DMS 273 treated with DMSO at 0.1 percent for 48 hours (cell line): ENCODE data around the gene SHFL.
A peak's percentile ranks its signal among the peaks of the same experiment; 100 is the strongest.

ENCODE experiments used
- DNase-seq: peaks from one replicate; lab custom pipeline; 2025; lab: John Stamatoyannopoulos, UW

SHFL gene

DNA sequence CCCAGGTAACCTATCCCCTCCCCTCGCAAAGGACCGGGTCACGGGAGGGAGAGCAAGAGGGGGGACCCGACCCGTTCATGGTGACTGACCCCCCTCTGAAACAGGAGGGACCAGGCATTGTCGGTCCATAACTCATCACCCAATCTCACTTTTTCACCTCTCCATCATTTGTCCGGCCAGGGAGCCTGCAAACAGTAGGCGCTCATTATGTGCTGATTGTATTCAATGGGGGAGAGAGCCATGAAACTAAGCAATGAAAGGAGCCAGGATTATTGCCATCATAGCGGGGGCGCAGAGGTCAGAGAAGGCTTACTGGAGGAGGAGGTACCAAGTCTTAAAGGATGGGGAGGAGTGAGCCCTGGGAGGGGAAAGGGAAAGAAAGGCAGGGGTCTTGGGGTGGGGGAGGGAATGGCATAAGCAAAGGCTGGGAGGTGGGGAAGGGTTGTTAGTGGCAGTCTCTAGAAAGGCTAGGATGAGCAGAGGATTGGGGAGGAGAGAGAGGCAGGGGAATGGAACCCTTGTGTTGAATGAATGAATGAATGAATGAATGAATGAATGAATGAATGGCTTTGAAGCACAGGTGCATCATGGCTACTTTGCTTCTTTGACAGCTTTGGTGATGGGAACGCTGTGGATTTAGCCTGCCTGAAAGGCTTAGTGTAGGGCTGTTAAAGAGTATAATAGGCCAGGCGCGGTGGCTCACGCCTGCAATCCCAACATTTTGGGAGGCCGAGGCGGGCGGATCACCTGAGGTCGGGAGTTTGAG, 1.4 kb downstream of the SHFL start:
- no peak for DNase-seq

DNA sequence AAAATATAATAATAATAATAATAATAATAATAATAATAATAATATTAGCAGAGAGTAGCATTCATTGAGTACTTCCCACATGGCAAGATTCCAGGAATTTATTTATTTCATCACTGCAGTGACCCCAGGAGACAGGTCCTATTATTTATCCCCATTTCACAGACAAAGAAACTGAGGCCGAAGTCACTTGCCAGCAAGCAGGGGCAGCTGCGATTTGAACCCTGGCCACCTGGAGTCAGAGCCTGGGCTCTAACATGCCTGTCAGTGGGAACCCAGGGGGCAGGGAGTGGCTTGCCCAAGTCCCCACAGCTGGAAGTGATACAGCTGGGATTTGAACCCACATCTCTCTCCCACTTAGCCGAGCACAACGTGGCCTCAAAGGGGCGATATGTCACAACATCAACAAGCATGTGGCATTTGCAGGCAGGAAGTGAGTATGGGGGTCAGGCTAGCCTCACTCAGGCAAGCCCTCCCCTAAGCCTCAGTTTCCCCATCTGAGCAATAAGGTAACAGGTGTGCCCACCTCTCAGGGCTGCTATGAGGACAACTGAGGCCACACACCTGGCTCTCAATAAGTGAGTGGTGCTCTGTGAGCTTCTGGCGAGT, 2.9 kb downstream of the SHFL start:
- DNase-seq, result no peak

DNA sequence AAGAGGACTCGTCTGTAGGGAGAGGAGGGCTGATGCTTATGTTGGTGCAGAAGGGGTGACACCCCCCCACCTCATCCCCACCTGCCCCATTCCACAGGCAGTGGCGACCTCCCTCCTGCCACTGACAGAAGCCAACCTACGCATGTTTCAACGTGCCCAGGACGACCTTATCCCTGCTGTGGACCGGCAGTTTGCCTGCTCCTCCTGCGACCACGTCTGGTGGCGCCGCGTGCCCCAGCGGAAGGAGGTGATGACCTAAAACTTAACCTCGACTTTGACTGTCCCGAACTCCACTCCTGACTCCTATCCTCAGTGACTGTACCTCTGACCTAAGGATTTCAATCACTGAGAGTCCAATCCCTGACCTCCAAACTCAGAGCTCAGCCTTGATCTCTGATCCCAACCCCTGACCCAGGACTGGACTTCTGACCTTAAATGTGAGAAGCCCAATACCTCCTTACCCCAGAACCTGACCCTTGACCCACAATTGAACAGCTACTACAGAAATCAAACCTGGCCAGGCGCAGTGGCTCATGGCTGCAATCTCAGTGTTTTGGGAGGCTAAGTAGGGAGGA, 3.8 kb downstream of the SHFL start:
- DNase-seq, result no peak

DNA sequence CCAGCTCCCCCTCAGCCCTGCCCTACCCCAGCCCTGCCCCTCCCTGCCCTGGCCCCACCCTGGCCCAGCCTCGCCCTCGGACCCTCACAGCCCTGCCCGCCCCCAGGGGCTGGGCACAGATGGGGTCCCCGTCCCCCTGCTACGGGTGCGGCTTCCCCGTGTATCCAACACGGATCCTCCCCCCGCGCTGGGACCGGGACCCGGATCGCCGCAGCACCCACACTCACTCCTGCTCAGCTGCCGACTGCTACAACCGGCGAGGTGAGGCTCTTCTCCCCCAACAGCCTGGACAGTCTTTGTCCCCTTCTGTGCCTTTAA, 5.2 kb downstream of the SHFL start:
- no peak for DNase-seq

DNA sequence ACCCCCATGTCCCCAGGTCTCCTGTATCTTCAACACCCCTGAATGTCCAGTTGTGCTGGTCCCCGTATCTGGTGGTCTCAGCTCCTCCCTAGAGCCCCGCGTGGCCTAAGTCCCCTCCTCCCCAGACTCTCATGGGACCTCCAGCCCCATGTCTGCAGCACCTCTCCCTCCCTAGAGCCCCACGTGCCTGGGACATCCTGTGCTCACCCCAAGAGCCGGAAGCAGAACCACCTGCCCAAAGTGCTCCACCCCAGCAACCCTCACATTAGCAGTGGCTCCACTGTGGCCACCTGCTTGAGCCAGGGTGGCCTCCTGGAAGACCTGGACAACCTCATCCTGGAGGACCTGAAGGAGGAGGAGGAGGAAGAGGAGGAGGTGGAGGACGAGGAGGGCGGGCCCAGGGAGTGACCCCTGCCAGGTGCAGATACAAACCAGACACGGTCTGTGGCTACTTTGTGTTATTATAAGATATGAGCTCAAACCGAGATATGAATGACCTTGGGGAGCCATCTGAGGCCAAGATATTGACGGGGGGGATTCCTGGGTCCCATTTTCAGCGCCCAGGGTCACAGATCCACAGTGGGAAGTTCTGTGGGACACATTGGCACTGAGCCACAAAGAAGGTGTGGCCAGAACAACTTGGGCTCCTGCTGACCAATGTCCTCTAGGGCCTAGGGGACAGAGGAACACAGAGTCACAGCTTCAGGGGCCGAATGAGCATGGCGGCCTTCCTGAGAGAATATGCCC, 6.0 kb downstream of the SHFL start:
- no peak for DNase-seq

DNA sequence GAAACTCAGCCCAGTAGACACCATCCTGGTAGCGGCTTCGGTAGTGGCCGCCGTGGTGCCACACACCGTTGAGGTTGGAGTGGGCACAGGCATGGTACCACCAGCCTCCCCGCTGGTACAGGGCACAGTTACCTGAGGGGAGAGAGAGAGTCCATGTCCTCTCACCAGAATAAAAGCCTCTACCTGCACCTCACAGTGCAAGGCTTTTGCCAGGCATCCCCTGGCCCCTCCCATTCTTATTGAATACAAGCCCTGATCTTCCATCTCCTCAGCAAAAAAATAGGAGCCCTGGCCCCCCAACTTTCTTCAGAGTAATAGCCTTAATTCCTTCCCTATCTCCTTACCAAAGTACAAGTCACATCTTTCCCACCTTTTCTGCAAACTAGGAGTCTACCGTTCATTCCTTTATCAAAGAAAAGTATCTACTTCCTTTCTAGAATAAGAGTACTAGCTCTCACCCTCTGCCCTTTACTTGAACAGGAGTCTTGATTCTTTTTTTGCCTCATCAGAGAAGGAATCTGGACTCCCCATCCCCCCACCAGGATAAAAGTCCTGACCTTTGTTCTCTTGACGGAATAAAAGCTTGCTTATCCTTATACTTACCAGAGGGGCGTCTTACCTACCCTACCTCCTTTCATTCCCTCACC, 6.7 kb downstream of the SHFL start:
- no peak for DNase-seq

DNA sequence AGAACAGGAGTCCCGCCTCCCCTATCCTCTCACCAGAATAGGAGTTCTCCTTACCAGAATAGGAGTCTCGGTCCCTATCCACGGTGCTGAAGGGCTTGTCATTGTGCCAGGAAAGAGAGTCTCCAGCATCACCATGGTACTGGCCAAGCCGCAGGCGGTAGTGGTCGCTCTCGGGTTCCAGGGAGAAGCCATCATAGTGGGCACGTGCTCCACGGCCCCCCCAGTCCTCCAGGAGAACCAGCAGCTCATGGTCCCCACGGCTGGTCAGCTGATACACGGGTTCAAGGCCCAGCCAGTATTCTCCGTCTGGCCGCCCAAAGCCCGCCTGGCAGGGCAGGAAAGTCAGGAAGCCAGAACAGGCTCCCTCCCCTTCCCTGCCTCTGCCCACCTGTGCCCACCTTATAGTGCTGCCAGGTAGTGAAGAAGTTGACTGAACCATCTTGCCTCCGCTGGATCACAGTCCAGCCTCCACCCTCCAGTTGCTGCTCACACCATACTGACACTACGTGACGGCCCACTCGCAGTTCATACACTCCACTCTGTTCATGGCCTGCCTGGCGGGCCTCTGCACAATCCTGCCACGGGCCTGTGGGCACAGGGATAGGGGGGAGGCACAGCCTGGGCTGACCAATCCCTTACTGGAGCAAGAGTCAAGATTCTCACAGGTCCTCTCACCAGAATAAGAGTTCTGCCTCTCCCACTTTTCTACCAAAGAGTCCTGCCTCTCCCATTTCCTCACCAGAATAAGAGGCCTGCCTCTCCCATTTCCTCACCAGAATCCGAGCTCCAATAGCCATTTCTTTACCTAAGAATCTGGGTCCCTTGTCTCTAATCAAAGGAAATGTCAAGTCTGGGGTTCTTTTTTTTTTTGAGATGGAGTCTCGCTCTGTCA, 7.4 kb downstream of the SHFL start:
- DNase-seq, result no peak

DNA sequence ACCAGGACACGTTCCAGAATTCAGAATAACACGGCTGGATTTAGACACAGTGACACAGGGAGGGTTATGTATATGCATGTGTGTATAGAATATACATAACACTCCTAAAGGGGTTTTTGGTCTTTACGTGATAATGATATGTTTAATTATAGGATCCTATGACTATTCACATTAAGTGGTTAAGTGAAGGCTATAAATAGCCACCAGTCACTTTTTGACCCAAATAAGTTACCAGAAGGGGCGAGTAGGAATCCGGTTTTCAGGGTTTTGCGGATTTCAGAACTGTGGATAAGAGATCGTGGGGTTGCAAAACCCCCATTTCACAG, 9.5 kb downstream of the SHFL start:
- DNase-seq, result no peak

DNA sequence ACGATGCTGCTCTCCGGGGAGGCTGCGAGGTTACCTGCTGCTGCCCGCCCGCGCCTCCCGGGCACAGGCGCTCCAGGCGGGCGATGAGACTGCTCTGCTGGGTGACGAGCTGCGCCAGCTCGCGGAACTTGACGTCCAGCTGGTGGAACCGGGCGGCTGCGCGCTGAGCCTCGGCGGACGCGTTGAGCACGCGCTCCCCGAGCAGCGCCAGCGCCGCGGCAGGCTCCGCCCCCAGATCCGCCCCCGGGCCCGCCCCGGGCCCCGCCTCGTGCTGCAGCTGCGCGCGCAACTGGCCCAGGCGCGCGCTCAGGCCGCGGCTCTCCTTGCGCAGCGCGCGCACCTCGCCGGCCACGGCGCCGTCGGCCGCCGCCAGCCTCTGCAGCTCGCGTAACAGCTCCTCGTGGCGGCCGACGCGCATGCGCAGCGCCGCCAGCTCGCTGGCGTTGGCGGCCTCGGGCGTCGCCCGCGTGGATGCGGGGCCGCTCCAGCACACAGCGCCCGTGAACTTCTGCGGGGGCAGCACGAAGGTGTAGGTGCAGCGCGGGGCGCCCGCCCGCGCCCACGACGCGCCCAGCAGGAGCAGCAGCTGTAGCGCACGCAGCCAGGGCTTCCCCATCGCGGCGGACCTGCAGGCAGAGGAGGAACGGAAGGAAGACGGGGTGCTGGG, 10.0 kb downstream of the SHFL start:
- DNase-seq, result peak; percentile 77

DNA sequence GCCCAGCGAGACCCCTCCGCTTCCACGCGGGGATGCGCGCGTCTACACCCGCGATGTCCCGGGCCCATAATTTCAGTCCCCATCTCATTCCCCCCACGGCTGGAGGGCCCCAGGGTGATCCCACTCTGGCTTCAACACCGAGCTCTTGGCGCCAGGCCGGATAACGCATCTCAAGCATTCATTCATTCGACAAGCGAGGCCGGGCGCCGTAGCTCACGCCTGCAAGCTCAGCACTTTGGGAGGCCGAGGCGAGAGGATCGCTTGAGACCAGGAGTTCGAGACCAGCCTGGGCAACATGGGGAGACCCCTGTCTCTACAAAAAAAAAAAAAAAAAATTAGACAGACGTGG, 10.5 kb downstream of the SHFL start:
- DNase-seq, result no peak

DNA sequence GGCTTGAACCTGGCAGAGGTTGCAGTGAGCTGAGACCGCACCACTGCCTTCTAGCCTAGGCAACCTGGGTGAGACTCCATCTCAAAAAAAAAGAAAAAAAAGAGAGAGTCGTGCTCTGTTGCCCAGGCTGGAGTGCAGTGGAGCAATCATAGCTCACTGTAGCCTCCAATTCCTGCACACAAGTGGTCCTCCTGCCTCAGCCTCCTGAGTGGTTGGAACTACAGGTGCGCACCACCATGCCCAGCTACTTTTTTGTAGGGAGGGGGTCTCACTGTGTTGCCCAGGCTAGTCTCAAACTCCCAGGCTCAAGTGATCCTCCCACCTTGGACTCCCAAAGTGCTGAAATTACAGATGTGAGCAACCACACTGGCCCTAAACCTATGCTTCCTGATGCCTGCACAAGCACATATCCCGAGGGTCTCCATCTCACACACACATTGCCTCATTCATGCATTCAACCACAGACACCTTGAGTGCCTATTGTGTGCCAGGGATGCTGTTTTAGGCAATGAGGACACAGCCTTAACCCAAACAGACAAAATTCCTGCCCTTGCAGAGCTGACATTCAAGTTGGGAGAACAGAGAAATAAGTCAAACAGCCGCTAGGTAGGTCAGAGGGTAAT, 14.2 kb downstream of the SHFL start:
- no peak for DNase-seq

DNA sequence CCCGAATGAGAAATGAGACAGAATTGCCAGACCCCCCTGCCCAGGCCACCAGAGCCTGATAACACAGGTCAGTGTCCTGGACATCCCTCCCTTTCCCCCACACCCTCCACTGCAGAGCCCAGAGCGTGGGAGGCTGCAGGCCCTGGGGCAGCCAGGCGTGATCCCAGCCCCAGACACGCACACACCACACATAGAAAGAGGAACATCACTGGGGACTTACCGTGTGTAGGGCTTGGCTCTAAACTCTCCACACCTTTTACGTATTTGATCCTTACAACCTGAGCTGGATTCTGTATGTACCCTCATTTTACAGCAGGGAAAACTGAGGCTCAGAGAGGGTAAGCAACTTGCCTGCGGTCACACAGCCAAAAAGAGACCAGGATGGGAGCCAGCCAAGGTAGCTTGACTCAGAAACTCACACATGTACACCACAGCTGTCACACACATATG, 16.7 kb downstream of the SHFL start:
- no peak for DNase-seq

DNA sequence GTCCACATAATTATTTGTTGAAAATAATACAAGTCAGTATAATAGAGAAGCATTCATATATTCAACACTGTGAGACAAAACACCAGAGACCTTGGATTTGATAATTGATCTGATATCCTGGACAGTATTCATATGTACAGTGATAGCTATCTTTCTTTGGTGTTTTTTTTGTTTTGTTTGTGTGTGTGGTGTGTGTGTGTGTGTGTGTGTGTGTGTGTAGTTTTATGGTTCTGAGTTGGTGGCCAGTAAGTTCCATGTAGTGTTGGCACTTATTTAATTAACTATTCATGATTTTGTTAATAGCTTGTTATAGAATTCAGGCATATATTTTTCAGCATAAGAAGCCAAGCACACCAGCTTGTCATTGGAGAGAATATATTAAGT, 18.0 kb downstream of the SHFL start:
- no peak for DNase-seq

DNA sequence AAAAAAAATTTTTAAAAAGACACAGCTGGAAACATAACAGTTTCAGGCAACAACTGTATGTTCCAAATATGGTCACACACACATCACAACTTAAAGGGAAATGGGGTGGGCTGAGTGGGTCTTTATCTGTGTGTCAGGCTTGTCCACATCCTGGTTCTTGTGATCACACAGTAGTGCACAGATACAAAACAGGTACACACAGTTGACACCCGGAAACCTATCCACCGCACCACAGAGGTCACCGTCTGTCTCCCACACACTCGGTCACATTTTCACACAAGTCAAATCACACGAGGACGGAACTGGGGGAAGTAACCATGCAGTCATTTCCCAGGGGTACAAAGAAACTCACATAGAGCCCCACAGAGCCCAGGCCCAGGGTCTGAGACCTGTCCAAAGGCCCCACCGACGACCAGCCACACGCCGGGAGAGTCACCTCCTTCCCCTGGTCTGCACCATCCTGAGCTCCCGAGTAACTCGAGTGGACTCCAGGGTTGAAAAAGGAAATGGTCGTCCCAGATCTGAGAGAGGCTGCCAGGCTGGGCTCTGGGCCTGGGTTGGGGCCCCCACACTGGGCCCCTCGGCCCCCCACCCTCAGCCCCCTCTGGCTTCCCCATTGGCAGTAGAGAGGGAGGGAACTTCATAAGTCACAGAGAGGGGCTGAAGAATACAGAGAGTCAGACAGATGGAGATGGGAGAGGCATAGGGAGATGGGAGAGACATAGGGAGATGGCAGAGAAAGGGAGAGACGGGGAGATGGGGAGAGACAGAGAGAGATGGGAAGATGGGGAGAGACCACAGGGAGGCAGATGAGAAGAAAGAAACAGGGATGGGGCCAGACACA, 18.8 kb downstream of the SHFL start:
- DNase-seq, result no peak

DNA sequence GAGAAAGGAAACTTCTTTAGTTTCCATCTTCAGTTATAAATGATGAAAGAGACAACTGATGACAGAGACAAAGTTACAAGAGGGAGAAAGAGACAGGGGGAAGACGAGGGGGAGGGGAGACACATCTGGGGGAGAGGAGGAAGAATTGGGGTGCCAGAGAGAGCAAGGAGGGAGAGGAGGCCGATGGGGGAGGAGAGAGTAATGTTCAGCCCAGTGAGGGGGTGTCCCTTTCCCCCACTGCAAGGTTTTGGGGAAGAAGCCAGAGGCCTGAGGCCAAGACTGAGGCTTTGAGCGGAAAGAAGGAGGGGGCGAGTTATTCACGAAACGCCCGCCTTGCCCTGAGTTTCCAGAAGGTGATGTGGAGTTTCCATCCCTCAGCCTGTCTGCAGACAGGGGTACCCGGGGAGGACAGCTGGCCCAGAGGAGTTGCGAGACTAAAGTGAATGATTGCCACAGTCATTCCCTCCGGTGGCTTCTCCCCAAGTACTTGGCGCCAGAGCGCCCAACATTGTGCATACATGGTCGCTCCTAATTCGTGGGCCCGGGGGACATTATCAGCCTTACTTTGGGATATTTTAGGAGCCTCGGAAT, 19.5 kb downstream of the SHFL start:
- DNase-seq, result no peak

DNA sequence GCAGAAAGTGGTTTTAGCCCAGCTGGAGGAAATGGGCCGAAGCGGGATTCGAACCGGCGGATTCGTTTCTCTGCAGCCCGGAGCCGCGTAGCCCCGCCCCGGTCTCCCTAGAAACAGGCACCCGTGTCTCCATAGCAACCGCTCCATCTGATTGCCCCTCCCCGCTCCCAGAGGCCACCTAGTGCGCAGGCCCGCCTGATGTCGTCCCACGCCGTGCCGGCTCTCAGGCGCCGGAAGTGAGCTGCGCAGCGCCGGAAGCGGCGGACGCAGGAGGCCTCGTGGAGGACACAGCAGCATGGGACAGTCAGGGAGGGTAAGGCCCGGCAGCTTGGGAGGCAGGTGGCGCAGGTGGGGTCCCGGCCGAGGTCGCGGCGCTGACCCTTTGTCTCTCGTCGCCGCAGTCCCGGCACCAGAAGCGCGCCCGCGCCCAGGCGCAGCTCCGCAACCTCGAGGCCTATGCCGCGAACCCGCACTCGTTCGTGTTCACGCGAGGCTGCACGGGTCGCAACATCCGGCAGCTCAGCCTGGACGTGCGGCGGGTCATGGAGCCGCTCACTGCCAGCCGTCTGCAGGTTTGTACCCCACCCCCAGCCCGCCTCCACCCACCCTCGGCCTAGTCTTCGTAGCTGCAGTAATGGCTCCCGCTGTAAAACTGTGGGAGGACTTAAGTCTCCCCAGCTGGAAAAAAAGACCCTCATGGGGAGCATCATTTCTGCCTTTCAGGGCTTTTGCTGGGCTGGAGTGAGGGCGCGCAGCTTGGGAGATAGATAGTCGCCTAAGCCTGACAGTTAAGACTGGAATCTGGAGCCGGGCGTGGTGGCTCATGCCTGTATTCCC, 20.2 kb downstream of the SHFL start, which contains the start of gene PPAN:
PPAN (plus strand) TSS at position 263 of the 837 bp plus-strand sequence; CDS start at position 296, 33 bp downstream.
- DNase-seq, result peak; percentile 93

DNA sequence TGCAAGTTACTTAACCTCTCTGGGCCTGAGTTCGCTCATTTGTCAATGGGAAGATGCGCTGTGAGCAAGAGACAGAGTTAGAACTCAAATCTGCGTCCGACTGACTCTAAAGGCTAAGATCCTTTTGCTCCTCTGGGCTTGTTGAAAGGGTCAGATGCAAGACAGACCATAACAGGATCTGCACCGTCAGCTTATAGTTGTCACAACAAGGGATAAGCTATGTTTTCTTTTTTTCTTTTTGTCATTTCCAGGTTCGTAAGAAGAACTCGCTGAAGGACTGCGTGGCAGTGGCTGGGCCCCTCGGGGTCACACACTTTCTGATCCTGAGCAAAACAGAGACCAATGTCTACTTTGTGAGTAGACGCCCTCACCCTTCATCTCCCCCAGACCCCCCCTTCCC, 21.1 kb downstream of the SHFL start:
- DNase-seq, result no peak

DNA sequence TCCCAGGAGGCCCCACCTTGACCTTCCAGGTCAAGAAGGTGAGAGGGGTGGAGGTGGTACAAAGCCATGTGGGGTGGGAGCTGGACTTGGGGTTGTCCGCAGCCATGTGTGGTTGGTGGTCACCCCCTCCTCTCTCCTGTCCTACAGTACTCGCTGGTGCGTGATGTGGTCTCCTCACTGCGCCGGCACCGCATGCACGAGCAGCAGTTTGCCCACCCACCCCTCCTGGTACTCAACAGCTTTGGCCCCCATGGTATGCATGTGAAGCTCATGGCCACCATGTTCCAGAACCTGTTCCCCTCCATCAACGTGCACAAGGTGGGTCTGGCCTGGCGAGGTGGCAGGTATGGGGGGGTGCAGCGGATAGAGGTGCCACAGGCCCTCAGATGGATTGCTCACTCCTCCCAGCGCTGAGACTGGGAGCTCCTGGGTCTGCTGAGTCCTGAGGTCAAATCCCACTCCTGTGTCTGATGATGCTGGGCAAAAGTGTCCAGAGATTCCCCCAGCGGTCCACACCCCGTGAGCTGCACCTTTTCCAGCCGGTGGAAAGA, 21.8 kb downstream of the SHFL start:
- DNase-seq, result no peak
